IMR-90 (cell line): Measurements from ENCODE around the gene BRCA2. TPM values are rescaled to one million over a fixed set of nuclear protein-coding genes. Genes with fewer than 3 reads are reported as not detected.

Source experiments
- ATAC-seq: fragments of 200-7000 bp; cut with Tn5 transposase; 2 replicates; pipeline ENCODE4 v1.9.1; 2020; ENCODE audit warnings: low read depth, mild to moderate bottlenecking, moderate library complexity
- BruUV-seq: library from RNA; stranded (reverse); fragments of 400-500 nt; replicated peaks from 2 replicates; lab custom pipeline; 2021; lab: Mats Ljungman, UMichigan
- CTCF ChIA-PET: fragments of 300-600 bp; formaldehyde crosslinking; extraction: SDS; loops from one replicate; lab custom pipeline; 2021; ENCODE audit warnings: antibody characterized with exemption; lab: Yijun Ruan, JAX
- POLR2A ChIA-PET: fragments of 300-600 bp; sonication (Branson Sonifier 250); formaldehyde crosslinking; loops from one replicate; lab custom pipeline; 2022; ENCODE audit warnings: antibody characterized with exemption; ENCODE audit not compliant: unreplicated experiment; lab: Charles Lee
- DNase-seq: peaks from one replicate; pipeline ENCODE4 v3.0.0; 2013
- H2AFZ ChIP-seq: replicated peaks from 2 replicates; pipeline ENCODE3; 2013; ENCODE audit warnings: low read length, mild to moderate bottlenecking; ENCODE audit not compliant: poor library complexity
- H2AK5ac ChIP-seq: 2 replicates; pipeline ENCODE4 v1.6.1; 2013; ENCODE audit warnings: low read depth, low read length, inconsistent platforms
- H2AK9ac ChIP-seq: replicated peaks from 2 replicates; pipeline ENCODE3; 2013; ENCODE audit warnings: mild to moderate bottlenecking, low read depth, low read length, moderate library complexity; ENCODE audit not compliant: poor library complexity
- H2BK120ac ChIP-seq: 2 replicates; pipeline ENCODE4 v1.6.1; 2013; ENCODE audit warnings: low read depth, low read length, inconsistent platforms
- H2BK15ac ChIP-seq: 3 replicates; pipeline ENCODE4 v1.6.1; 2013; ENCODE audit warnings: low read depth, low read length, inconsistent platforms
- H2BK20ac ChIP-seq: 2 replicates; pipeline ENCODE4 v1.6.1; 2013; ENCODE audit warnings: low read depth, mild to moderate bottlenecking, inconsistent platforms, low read length, moderate library complexity
- H2BK5ac ChIP-seq: 2 replicates; pipeline ENCODE4 v1.6.1; 2013; ENCODE audit warnings: mild to moderate bottlenecking, low read depth, low read length, inconsistent platforms; ENCODE audit not compliant: poor library complexity, severe bottlenecking
- H3K14ac ChIP-seq: replicated peaks from 2 replicates; pipeline ENCODE4 v1.6.1; 2013; ENCODE audit warnings: low read depth, low read length, inconsistent platforms
- H3K18ac ChIP-seq: 2 replicates; pipeline ENCODE4 v1.6.1; 2013; ENCODE audit warnings: low read depth, low read length, control low read depth
- H3K23ac ChIP-seq: 2 replicates; pipeline ENCODE4 v1.6.1; 2013; ENCODE audit warnings: low read depth, low read length, inconsistent platforms
- H3K27ac ChIP-seq: 2 replicates; pipeline ENCODE4 v1.5.1; 2013; ENCODE audit warnings: mild to moderate bottlenecking, control low read depth, low read length; ENCODE audit not compliant: insufficient read depth
- H3K27me3 ChIP-seq: 2 replicates; pipeline ENCODE4 v1.6.1; 2013; ENCODE audit warnings: low read length; ENCODE audit not compliant: control insufficient read depth, insufficient read depth
- H3K36me3 ChIP-seq: 2 replicates; pipeline ENCODE4 v1.6.1; 2013; ENCODE audit warnings: low read length, mixed read lengths; ENCODE audit not compliant: control insufficient read depth, insufficient read depth
- H3K4ac ChIP-seq: 2 replicates; pipeline ENCODE4 v1.6.1; 2013; ENCODE audit warnings: low read depth, low read length, inconsistent platforms
- H3K4me1 ChIP-seq: 2 replicates; pipeline ENCODE4 v1.6.1; 2013; ENCODE audit warnings: low read length, mixed read lengths; ENCODE audit not compliant: control insufficient read depth, insufficient read depth
- H3K4me2 ChIP-seq: 2 replicates; pipeline ENCODE4 v1.6.1; 2013; ENCODE audit warnings: low read depth, mild to moderate bottlenecking, control low read depth, low read length, moderate library complexity
- H3K4me3 ChIP-seq: 2 replicates; pipeline ENCODE4 v1.5.1; 2013; ENCODE audit warnings: low read depth, mild to moderate bottlenecking, control low read depth, low read length, moderate library complexity; ENCODE audit not compliant: insufficient read depth
- H3K56ac ChIP-seq: 2 replicates; pipeline ENCODE4 v1.6.1; 2013; ENCODE audit warnings: low read length, inconsistent platforms; ENCODE audit not compliant: insufficient read depth; ENCODE audit errors: extremely low read depth
- H3K79me1 ChIP-seq, 2 experiments: 2 replicates each; pipeline ENCODE4 v1.6.1; 2013; ENCODE audit warnings: low read length in 2 of 2, inconsistent platforms in 1 of 2, low read depth in 1 of 2
- H3K9ac ChIP-seq: 2 replicates; pipeline ENCODE4 v1.6.1; 2013; ENCODE audit warnings: low read depth, low read length, control low read depth
- H3K9me1 ChIP-seq: 2 replicates; pipeline ENCODE4 v1.6.1; 2013; ENCODE audit warnings: low read length, inconsistent platforms; ENCODE audit not compliant: insufficient read depth
- H3K9me3 ChIP-seq: 2 replicates; pipeline ENCODE4 v1.6.1; 2013; ENCODE audit warnings: low read length; ENCODE audit not compliant: control insufficient read depth, insufficient read depth
- H4K20me1 ChIP-seq: 2 replicates; pipeline ENCODE4 v1.6.1; 2013; ENCODE audit warnings: low read length, inconsistent platforms; ENCODE audit not compliant: insufficient read depth
- H4K5ac ChIP-seq: 2 replicates; pipeline ENCODE4 v1.6.1; 2013; ENCODE audit warnings: mild to moderate bottlenecking, low read depth, low read length, control low read depth
- H4K8ac ChIP-seq, 2 experiments: 2 replicates each; pipeline ENCODE4 v1.6.1; 2013; ENCODE audit warnings: low read depth in 2 of 2, low read length in 2 of 2, control low read depth in 1 of 2, inconsistent platforms in 1 of 2
- H4K91ac ChIP-seq: 2 replicates; pipeline ENCODE4 v1.6.1; 2013; ENCODE audit warnings: low read depth, low read length, inconsistent platforms; ENCODE audit not compliant: insufficient read depth
- MXI1 ChIP-seq: IDR thresholded peaks from 2 replicates; pipeline ENCODE4 v1.6.1; 2012; ENCODE audit warnings: low read depth, mild to moderate bottlenecking, low read length, moderate library complexity, borderline replicate concordance
- RFX5 ChIP-seq: IDR thresholded peaks from 2 replicates; pipeline ENCODE4 v1.8.0; 2012; ENCODE audit warnings: low read depth, mild to moderate bottlenecking, low read length, moderate library complexity
- SMC3 ChIP-seq: fragments of 150-350 bp; IDR thresholded peaks from 2 replicates; pipeline ENCODE4 v1.6.1; 2016; ENCODE audit warnings: low read depth, mild to moderate bottlenecking, antibody characterized with exemption, low read length, moderate library complexity
- WGBS, 2 experiments: methylation state at CpG; one replicate each; pipeline versions ENCODE4 v1.1.5 to v1.1.7; 2013; ENCODE audit warnings: missing lambda C conversion rate in 2 of 2; ENCODE audit not compliant: insufficient read length in 1 of 2; ENCODE audit errors: extremely low coverage in 2 of 2; 5-methylcytosine and 5-hydroxymethylcytosine counted together
- dilution Hi-C: fragments of 300-500 bp; cut with HindIII; formaldehyde crosslinking; loops from one replicate; pipeline ENCODE4 v1.14.3; 2018; ENCODE audit warnings: low sequenced_read_pairs; ENCODE audit not compliant: unreplicated experiment
- in situ Hi-C: fragments of 300-500 bp; cut with MboI; formaldehyde crosslinking; loops from 3 replicates; pipeline ENCODE4 v1.14.3; 2019; ENCODE audit warnings: low sequenced_read_pairs, inconsistent platforms, mixed read lengths
- intact Hi-C: fragments of 100-400 bp; cut with micrococcal nuclease; formaldehyde crosslinking; loops from 2 replicates; pipeline ENCODE4 v1.10.0; 2022
- polyA plus RNA-seq, 3 experiments: library from polyadenylated mRNA; depleted of rRNA; stranded (reverse); fragments of >200 nt; gene quantifications; 2 replicates each; pipeline ENCODE4 v1.2.3, GENCODE V29; 2012; ENCODE audit warnings: low replicate concordance in 1 of 3
- total RNA-seq: library from RNA; depleted of rRNA; stranded (reverse); fragments of >200 nt; gene quantifications from 2 replicates; pipeline ENCODE4 v1.2.3, GENCODE V29; 2012

The BRCA2 gene
- total and polyA plus RNA-seq, 2 of the 4 experiments (the other 2 are of a cell fraction): 2.0 to 9.7 TPM

- Histone ChIP-seq H2AFZ (no peak overlapping the region), H3K27ac (no peak overlapping the region), H3K18ac (no peak overlapping the region), H4K20me1 (no peaks in the 10 kb centered on the region), H4K8ac (no peak overlapping the region), H3K14ac (no peak overlapping the region), H3K9ac (no peak overlapping the region), H3K4me1 (peaks cover 4% of the 10 kb centered on the region; the same call in 1 of the 2 replicates), H2BK5ac (no peak overlapping the region), H3K9me3 (peaks cover 4% of the 10 kb centered on the region; the same call in 1 of the 2 replicates), H2BK15ac (no peak overlapping the region), H2BK20ac (no peak overlapping the region), H4K91ac (no peak overlapping the region), H3K27me3 (no peaks in the 10 kb centered on the region), H3K4me2 (no peak overlapping the region), H2BK120ac (no peak overlapping the region), H3K23ac (no peak overlapping the region), H2AK9ac (no peak overlapping the region), H3K4me3 (no peak overlapping the region), H3K36me3 (no peaks in the 10 kb centered on the region), H3K56ac (no peak overlapping the region), H4K5ac (no peak overlapping the region), H3K4ac (no peak overlapping the region), H2AK5ac (no peak overlapping the region), H3K9me1 (peaks cover 4% of the 10 kb centered on the region; the same call in 1 of the 2 replicates), H3K79me1 (no peaks in the 10 kb centered on the region)
- BruUV-seq: no TSS peak
- intact Hi-C loops: no loop called here
- no CpG with 5 or more reads among the region's 3 CpGs for WGBS, 2 experiments
- dilution Hi-C loops: no loop called here
- in situ Hi-C loops: no loop called here
- ChIA-PET CTCF (interaction anchor here (2.4 kb wide), 1 partner anchor 8 kb away, joined by 7 read pairs; no protein-coding TSS in a partner anchor), POLR2A (no interaction called here)
- no peak for ATAC-seq
- TF ChIP-seq RFX5: no peak
- TF ChIP-seq MXI1: no peak
- TF ChIP-seq SMC3: no peak
- DNase-seq: no peak
These were observed 108.3 kb downstream of the BRCA2 start for GRCh38 chr13:32423592-32423991.
